Glomerular endothelial cell (primary cell): Measurements from ENCODE around the gene TECTB. TPM values are rescaled to one million over a fixed set of nuclear protein-coding genes. Genes with fewer than 3 reads are reported as not detected.
"Not testable (repeated sequence)": the region's sequence is repeated elsewhere in the genome, so short reads cannot be mapped to it uniquely, and the experiment has no call there.

Experiments
- DNase-seq: peaks from one replicate; pipeline ENCODE4 v3.0.0-alpha.2; 2011; ENCODE audit warnings: low read depth, low spot score; ENCODE audit errors: extremely low read depth
- total RNA-seq: library from RNA; depleted of rRNA; stranded (reverse); fragments of >200 nt; gene quantifications from 2 replicates; pipeline ENCODE4 v1.2.3, GENCODE V29; 2015

TECTB gene
- total RNA-seq: not detected in 2 replicates

GRCh38 chr10:112283100-112283499 lies at the start of gene TECTB:
TSS of gene TECTB (plus strand) at chr10:112283400. CDS start at chr10:112283735, 335 bp downstream.
- no peak for DNase-seq

GRCh38 chr10:112235141-112235540 lies 48.1 kb upstream of the TECTB start:
- no peak for DNase-seq

GRCh38 chr10:112235920-112236319 lies 47.3 kb upstream of the TECTB start:
- no peak for DNase-seq

GRCh38 chr10:112236486-112236885 lies 46.7 kb upstream of the TECTB start:
- DNase-seq: no peak

- no peak for DNase-seq
These were observed 43.9 kb upstream of the TECTB start for GRCh38 chr10:112239347-112239746.

- DNase-seq: no peak
These were observed 42.8 kb upstream of the TECTB start for GRCh38 chr10:112240441-112240840.

GRCh38 chr10:112241651-112242341 lies 41.4 kb upstream of the TECTB start:
- DNase-seq: no peak

GRCh38 chr10:112242769-112243168 lies 40.4 kb upstream of the TECTB start:
- DNase-seq: no peak

- DNase-seq: no peak
These were observed 39.5 kb upstream of the TECTB start for GRCh38 chr10:112243713-112244112.

- DNase-seq: no peak
These were observed 39.0 kb upstream of the TECTB start for GRCh38 chr10:112244197-112244596.

GRCh38 chr10:112247791-112248190 lies 35.4 kb upstream of the TECTB start:
- DNase-seq: no peak

- DNase-seq: no peak
These were observed 34.5 kb upstream of the TECTB start for GRCh38 chr10:112248584-112249295.

GRCh38 chr10:112249722-112250121 lies 33.5 kb upstream of the TECTB start:
- no peak for DNase-seq

- no peak for DNase-seq
These were observed 32.6 kb upstream of the TECTB start for GRCh38 chr10:112250555-112250954.

GRCh38 chr10:112251238-112251637 lies 32.0 kb upstream of the TECTB start:
- DNase-seq: not testable (repeated sequence)

GRCh38 chr10:112258407-112258806 lies 24.8 kb upstream of the TECTB start:
- DNase-seq: no peak

GRCh38 chr10:112259688-112260087 lies 23.5 kb upstream of the TECTB start:
- DNase-seq: no peak

- no peak for DNase-seq
These were observed 22.4 kb upstream of the TECTB start for GRCh38 chr10:112260831-112261230.

GRCh38 chr10:112261281-112261822 lies 21.8 kb upstream of the TECTB start:
- no peak for DNase-seq

- DNase-seq: no peak
These were observed 20.7 kb upstream of the TECTB start for GRCh38 chr10:112262546-112262945.

GRCh38 chr10:112265745-112266144 lies 17.5 kb upstream of the TECTB start:
- DNase-seq: no peak

- no peak for DNase-seq
These were observed 13.9 kb upstream of the TECTB start for GRCh38 chr10:112269266-112269665.
